Subcutaneous adipose tissue (tissue), 4 donors: ENCODE results near the gene WWOX. TPM values are rescaled to one million over a fixed set of nuclear protein-coding genes. Genes with fewer than 3 reads are reported as not detected.

Source experiments
- CTCF ChIP-seq: fragments of 450-650 bp; IDR thresholded peaks from one replicate; pipeline ENCODE4 v1.5.1; 2016; ENCODE audit warnings: low read depth, mild to moderate bottlenecking, control low read depth, antibody characterized with exemption, moderate library complexity
- total RNA-seq, 4 donors: library from RNA; depleted of rRNA; stranded (reverse); fragments of >200 nt; gene quantifications; one replicate each; pipeline ENCODE4 v1.1.0, GENCODE V29; 2016

WWOX gene
- total RNA-seq, 4 donors from 2014 or later: 31.4 to 67.8 (median 46.0) TPM

- no peak for TF ChIP-seq CTCF
Observed at GRCh38 chr16:78980825-78981224, 881.4 kb downstream of the WWOX start.

GRCh38 chr16:78982096-78982744, 882.8 kb downstream of the WWOX start:
- no peak for TF ChIP-seq CTCF

GRCh38 chr16:78984324-78984723, 884.9 kb downstream of the WWOX start:
- TF ChIP-seq CTCF: no peak

- TF ChIP-seq CTCF: no peak
Observed at GRCh38 chr16:78984887-78985464, 885.5 kb downstream of the WWOX start.

GRCh38 chr16:78985716-78986605, 886.5 kb downstream of the WWOX start:
- TF ChIP-seq CTCF: no peak

- TF ChIP-seq CTCF: no peak
Observed at GRCh38 chr16:78987666-78988065, 888.2 kb downstream of the WWOX start.

- no peak for TF ChIP-seq CTCF
Observed at GRCh38 chr16:78988361-78988969, 889.0 kb downstream of the WWOX start.
